ENCODE results near the gene SPAG17. TPM values are rescaled to one million over a fixed set of nuclear protein-coding genes. Genes with fewer than 3 reads are reported as not detected.

The SPAG17 gene
- polyA plus RNA-seq, 1 donor from 2014 or later: 0.25 TPM

GRCh38 chr1:117905019-117905418, 280.0 kb downstream of the SPAG17 start:
- H3F3A ChIP-seq (ENCODE audit: insufficient read depth, low read length, poor library complexity, severe bottlenecking): no peaks in the 10 kb centered on the region
- peaks cover 13% of the 10 kb centered on the region for H3K36me3 ChIP-seq (ENCODE audit: insufficient read depth, low read length)
- H3K9me3 ChIP-seq (ENCODE audit: low read length): no peaks in the 10 kb centered on the region
- H2AFZ ChIP-seq (ENCODE audit: low read depth, low read length): no peak overlapping the region
- no peaks in the 10 kb centered on the region for H3K27me3 ChIP-seq (ENCODE audit: insufficient read depth, low read depth, low read length)
- no peaks in the 10 kb centered on the region for H3K79me2 ChIP-seq (replicated peaks; ENCODE audit: insufficient read depth, low read length)
- no peak overlapping the region for H3K27ac ChIP-seq (ENCODE audit: low read length)
- TF ChIP-seq CTCF (IDR thresholded peaks at IDR 0.05; ENCODE audit: poor library complexity, severe bottlenecking) (no peak), TAF1 (IDR thresholded peaks at IDR 0.05; ENCODE audit: low read depth) (no peak), EZH2 (IDR thresholded peaks at IDR 0.05; ENCODE audit: borderline replicate concordance, insufficient read depth, low read length, poor library complexity, severe bottlenecking) (no peak), MXI1 (conservative IDR thresholded peaks at IDR 0.05; ENCODE audit: poor library complexity, severe bottlenecking) (no peak), EP300 (conservative IDR thresholded peaks at IDR 0.05; ENCODE audit: poor library complexity, severe bottlenecking) (no peak), POLR2AphosphoS5 (IDR thresholded peaks at IDR 0.05) (no peak), REST (IDR thresholded peaks at IDR 0.05; ENCODE audit: borderline replicate concordance) (no peak), RAD21 (conservative IDR thresholded peaks at IDR 0.05) (no peak), SMC3 (conservative IDR thresholded peaks at IDR 0.05; ENCODE audit: poor library complexity) (no peak)
- no peak overlapping the region for H3K9ac ChIP-seq (ENCODE audit: low read length)
- H3K4me2 ChIP-seq (ENCODE audit: low read length): no peak overlapping the region
- H3K9me2 ChIP-seq (ENCODE audit: insufficient read depth, low read length): no peaks in the 10 kb centered on the region
- H3K4me3 ChIP-seq (ENCODE audit: low read length): no peak overlapping the region
- no peaks in the 10 kb centered on the region for H4K20me1 ChIP-seq (ENCODE audit: insufficient read depth)

- Histone ChIP-seq H3K9ac (ENCODE audit: low read length) (no peak overlapping the region), H2AFZ (ENCODE audit: low read depth, low read length) (no peak overlapping the region), H3K9me2 (ENCODE audit: insufficient read depth, low read length) (no peaks in the 10 kb centered on the region), H4K20me1 (ENCODE audit: insufficient read depth) (no peaks in the 10 kb centered on the region), H3K36me3 (ENCODE audit: insufficient read depth, low read length) (peaks cover 13% of the 10 kb centered on the region), H3K4me2 (ENCODE audit: low read length) (no peak overlapping the region), H3K9me3 (ENCODE audit: low read length) (no peaks in the 10 kb centered on the region), H3K27ac (ENCODE audit: low read length) (no peak overlapping the region), H3F3A (ENCODE audit: insufficient read depth, low read length, poor library complexity, severe bottlenecking) (no peaks in the 10 kb centered on the region), H3K4me3 (ENCODE audit: low read length) (no peak overlapping the region), H3K27me3 (ENCODE audit: insufficient read depth, low read depth, low read length) (no peaks in the 10 kb centered on the region), H3K79me2 (replicated peaks; ENCODE audit: insufficient read depth, low read length) (no peaks in the 10 kb centered on the region)
- TF ChIP-seq POLR2AphosphoS5 (IDR thresholded peaks at IDR 0.05) (no peak), SMC3 (conservative IDR thresholded peaks at IDR 0.05; ENCODE audit: poor library complexity) (no peak), MXI1 (conservative IDR thresholded peaks at IDR 0.05; ENCODE audit: poor library complexity, severe bottlenecking) (no peak), EP300 (conservative IDR thresholded peaks at IDR 0.05; ENCODE audit: poor library complexity, severe bottlenecking) (no peak), REST (IDR thresholded peaks at IDR 0.05; ENCODE audit: borderline replicate concordance) (no peak), CTCF (IDR thresholded peaks at IDR 0.05; ENCODE audit: poor library complexity, severe bottlenecking) (no peak), TAF1 (IDR thresholded peaks at IDR 0.05; ENCODE audit: low read depth) (no peak), EZH2 (IDR thresholded peaks at IDR 0.05; ENCODE audit: borderline replicate concordance, insufficient read depth, low read length, poor library complexity, severe bottlenecking) (no peak), RAD21 (conservative IDR thresholded peaks at IDR 0.05) (no peak)
These were observed 280.5 kb downstream of the SPAG17 start for GRCh38 chr1:117904485-117904884.

All from neural cell (in vitro differentiated cells).